GM12873 (cell line): ENCODE results near the gene ISX.

Experiments
- TF ChIP-seq, protein P1 (sequence below): IDR thresholded peaks from 2 replicates; pipeline ENCODE4 v1.5.1; 2012; ENCODE audit warnings: low read depth, mild to moderate bottlenecking, moderate library complexity, low read length, control low read depth; ENCODE audit not compliant: insufficient read depth; ENCODE audit errors: missing control alignments

Gene ISX

DNA sequence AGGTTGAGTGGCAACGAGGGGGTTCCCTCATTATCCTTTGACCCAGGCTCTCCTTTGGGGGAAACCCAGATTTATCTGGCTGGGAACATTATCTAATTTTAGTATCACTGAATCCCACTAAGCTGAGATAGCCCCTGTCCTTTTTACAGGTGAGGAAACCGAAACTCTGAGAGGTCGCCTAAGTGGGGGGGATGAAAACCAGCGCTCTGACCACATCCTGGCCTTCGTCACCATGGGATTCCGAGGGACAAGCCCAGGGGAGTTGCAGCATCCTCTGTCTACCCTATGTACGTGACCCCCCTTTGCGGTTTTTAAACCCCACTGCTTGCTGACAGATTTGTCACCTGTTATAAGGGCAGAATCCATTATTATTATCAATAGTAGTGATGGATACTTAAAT lies 61.0 kb downstream of the ISX start:
- TF ChIP-seq, protein P1, sequence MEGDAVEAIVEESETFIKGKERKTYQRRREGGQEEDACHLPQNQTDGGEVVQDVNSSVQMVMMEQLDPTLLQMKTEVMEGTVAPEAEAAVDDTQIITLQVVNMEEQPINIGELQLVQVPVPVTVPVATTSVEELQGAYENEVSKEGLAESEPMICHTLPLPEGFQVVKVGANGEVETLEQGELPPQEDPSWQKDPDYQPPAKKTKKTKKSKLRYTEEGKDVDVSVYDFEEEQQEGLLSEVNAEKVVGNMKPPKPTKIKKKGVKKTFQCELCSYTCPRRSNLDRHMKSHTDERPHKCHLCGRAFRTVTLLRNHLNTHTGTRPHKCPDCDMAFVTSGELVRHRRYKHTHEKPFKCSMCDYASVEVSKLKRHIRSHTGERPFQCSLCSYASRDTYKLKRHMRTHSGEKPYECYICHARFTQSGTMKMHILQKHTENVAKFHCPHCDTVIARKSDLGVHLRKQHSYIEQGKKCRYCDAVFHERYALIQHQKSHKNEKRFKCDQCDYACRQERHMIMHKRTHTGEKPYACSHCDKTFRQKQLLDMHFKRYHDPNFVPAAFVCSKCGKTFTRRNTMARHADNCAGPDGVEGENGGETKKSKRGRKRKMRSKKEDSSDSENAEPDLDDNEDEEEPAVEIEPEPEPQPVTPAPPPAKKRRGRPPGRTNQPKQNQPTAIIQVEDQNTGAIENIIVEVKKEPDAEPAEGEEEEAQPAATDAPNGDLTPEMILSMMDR: no peak

DNA sequence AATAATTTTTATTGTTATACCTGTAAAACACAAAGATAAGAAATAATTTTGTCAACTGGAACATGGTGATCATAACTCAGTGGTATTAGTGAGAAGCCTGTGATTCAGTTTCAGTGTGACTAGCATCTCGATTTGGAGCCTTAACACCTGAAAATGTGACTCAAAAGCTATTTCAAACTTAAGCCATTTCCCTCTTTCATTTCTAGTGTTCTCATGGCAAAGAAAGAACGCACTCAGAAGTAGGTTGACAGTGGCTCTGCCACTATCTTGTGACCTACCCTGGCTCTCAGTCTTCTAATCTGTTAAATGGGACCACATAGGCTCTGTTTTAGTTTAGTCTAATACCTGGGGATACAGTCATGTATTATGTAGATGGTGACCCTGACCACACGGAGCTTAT lies 62.7 kb downstream of the ISX start:
- TF ChIP-seq, protein P1: no peak

DNA sequence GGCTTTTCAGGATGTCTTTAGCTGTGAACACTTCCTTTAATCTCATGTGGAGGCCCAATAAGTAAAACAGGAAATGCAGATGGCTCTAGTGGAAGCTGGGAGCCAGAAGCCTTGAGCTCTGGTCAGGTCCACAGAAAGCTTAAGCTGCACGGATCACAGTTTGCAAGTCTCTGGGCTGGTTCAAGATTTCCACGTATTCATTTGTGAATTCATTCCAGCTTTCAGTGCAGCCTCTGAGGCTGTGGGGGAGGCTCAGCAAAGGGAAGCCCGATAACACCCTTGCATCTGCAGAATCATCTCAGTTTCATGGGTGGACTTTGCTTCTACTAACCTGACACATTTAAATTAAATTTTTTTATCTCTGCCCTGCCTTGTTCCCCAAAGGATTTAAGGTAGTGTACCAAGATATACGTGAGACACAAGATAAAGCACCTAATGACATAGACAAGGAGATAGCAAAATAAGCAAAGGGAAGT lies 65.6 kb downstream of the ISX start:
- TF ChIP-seq, protein P1: no peak

DNA sequence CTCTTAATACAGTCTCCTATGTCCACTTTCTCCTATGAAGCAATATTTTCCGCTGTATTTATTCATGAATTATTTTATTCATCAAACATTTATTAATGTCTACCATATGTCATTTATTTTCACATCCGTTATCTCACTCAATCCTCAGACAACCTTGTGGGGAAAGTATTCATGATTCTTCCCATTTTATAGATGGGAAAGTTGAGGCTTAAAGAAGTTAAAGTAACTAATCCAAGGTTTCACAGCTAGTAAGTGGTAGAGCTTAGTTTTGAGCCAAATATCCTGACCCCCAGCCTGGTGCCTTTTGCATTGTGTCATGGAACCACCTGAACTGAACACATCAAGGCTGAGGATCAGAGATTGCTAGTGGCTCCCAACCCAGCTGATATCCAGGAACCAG lies 66.6 kb downstream of the ISX start:
- TF ChIP-seq, protein P1: no peak

DNA sequence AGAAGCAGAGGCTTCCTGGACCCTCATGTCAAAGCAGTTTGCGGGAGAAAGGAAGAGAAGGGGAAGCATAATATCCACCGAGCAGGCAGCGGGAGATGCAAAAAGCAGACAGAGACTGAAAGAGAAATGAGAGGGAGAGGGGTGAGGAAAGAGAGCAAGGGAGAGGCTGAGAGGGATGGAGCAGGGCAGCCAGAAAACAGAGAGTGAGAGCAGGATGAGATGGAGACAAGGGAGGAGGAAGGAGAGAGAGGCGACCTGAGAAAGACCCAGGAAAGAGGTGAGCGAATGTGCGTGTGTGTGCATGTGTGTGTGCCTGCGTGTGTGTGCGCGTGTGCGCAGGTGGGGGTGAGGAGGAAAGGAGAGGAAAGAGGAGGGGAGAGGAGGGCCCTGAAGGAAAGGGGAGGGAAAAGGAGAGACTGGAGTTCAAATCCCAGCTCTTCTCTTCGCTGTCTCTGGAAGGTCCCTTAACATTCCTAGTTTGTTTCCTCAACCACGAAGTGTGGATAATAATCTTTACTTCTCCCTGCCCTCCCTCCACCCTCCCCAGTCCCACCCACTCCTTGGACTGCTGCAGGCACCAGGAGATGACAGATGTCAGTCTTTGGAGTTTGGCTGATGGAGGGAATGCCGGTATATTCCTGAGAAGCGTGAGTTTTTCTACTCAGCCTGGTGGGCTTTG lies 67.9 kb downstream of the ISX start:
- TF ChIP-seq, protein P1: no peak

DNA sequence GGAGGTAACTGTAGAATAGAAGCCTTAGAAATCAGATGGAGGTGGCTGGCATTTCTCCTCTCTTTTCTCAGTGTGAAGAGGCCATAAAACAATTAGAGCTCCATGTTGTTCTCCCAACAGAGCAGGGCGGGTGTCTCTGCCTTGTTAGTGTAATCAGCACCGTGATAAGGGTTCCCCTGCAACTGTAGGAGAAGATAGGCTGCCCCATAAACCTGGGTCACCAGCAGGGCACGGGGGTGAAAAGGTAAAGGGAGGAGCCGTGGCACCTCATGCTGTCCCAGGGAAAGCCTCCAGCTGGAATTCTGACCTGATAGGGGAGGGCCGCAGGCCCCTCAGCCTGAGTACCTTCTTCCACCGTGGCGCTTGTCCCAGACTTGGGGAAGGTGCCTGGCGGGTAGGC lies 68.7 kb downstream of the ISX start:
- TF ChIP-seq, protein P1: no peak

DNA sequence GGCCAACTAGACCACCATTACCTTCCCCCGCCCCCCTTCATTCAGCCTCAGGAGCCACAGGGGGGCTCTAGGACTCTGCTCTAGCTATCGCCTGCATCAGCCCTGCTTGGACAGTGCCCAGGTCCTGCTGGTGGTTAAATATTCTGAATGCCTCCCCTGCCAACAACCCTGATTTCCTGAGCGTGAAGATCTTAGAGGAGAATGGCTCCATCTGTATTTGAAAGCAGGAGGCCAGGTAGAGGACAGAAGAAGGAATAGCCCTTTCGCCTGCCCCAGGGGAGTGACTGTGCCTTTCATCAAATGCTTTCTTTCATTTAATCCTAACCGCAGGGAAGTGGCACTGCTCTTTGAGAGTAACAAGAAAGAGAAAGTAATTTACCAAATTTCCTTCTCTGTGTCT lies 69.2 kb downstream of the ISX start:
- TF ChIP-seq, protein P1: no peak
